Measurements from ENCODE around the gene SNED1.

Gene SNED1

DNA sequence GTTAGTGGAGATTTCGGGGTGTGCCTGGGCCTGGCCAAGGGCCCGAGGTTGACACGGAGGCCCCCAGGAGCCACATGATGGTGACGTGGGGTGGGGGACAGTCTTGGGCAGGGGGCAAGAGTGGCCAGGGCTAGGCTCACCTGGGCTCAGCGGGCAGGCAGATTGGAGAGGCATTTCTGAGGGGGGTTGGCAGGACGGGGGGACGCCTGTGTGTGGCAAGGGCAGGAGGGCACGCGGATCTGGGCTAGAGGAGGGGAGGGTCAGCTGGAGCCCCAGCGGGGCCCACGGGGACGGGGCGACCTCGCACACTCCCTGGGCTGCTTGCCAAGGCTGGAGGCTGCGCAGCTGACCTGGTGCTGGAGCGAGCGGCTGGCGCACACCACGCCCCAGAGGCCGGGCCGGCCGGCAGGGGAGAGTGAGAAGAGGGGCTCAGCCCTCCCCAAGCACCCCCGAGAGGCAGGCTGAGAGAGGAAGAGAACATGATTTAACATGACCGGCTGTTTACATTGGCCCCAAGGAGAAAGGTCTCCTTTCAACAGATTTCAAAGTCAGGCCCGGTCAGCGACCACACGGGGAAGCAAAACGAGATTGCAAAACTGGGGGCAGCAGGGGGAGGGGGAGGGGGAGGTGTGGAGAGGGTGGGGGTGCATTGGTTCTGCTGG is 38.0 kb upstream of the SNED1 start:
- peak; percentile 59 for DNase-seq (ENCODE audit: low read depth)

- no peak for DNase-seq (ENCODE audit: low read depth)
Measured at GRCh38 chr2:240960971-240961876, 37.2 kb upstream of the SNED1 start.

- DNase-seq (ENCODE audit: low read depth), result no peak
Measured at GRCh38 chr2:240961910-240962299, 36.5 kb upstream of the SNED1 start.

- peak; percentile 86 for DNase-seq (ENCODE audit: low read depth)
Measured at GRCh38 chr2:240962300-240963064, 35.9 kb upstream of the SNED1 start.

- DNase-seq (ENCODE audit: low read depth), result no peak
Measured at GRCh38 chr2:240963065-240963867, 35.2 kb upstream of the SNED1 start.

GRCh38 chr2:240963868-240964703 is 34.3 kb upstream of the SNED1 start:
- no peak for DNase-seq (ENCODE audit: low read depth)

GRCh38 chr2:240964704-240965295 is 33.6 kb upstream of the SNED1 start:
- DNase-seq (ENCODE audit: low read depth), result no peak

- DNase-seq (ENCODE audit: low read depth), result no peak
Measured at GRCh38 chr2:240965296-240965904, 33.0 kb upstream of the SNED1 start.

DNA sequence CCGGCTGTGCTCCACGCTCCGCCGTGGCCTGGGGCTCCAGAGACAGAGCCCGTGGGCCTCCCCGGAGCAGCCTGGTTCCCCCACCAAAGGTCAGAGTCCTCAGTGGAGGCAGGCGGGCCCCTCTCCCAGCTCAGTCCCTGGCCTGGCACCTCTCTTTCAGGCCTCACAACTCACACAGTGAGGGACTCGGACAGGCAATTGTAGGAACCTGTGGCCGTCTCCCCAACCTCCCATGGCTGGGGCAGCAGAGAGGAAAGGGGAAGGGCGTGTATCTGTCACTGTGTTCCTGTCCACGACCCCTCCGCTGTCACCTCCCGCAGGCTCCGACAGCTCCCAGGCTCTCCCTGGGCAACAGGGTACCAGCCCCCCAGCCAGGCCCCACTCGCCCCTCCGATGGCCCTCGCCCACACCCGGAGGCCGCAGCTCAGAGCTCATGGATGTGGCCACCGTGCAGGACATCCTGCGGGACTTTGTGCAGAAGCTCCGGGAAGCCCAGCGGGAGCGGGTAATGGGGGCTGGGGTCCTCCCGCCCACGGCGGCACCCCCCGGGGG is 32.4 kb upstream of the SNED1 start:
- DNase-seq (ENCODE audit: low read depth), result no peak

- DNase-seq (ENCODE audit: low read depth), result no peak
Measured at GRCh38 chr2:240966457-240966905, 31.9 kb upstream of the SNED1 start.

DNA sequence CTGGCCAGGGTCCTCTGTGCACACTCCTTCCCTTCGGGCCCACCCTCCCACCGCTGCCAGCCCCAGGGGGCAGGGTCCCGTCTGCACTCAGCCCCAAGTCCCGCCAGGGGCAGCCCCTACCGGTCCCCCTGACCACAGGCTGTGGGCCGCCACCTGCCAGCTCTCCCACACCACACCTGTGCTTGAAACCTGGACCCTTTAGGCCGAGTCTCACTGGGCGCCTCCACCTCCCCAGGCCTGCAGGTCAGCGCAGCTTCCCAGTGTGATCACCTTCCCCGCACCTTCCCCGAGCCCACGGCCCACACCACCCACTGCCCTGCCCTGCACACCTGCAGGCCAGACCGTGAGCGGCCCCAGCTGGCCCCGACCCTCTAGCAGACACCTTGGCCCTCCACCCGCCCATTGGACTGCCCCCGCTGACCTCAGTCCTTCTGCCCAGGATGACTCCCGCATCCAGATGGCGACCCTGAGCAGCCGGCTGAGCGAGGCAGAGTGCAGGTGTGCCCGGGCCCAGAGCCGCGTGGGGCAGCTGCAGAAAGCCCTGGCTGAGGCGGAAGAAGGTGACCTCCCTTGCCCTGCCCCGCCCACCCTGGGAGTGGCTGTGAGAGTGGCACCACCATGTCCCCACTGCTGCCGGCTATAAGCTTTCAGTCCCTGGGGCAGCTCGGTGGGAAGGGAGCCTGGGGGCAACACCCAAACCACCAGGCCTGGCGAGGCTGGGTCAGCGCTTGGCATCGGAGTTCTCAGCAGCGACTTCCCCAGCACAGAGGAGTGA is 31.3 kb upstream of the SNED1 start:
- DNase-seq (ENCODE audit: low read depth), result no peak

GRCh38 chr2:240967681-240968621 is 30.5 kb upstream of the SNED1 start:
- DNase-seq (ENCODE audit: low read depth), result no peak

GRCh38 chr2:240968731-240969624 is 29.4 kb upstream of the SNED1 start:
- DNase-seq (ENCODE audit: low read depth), result no peak

DNA sequence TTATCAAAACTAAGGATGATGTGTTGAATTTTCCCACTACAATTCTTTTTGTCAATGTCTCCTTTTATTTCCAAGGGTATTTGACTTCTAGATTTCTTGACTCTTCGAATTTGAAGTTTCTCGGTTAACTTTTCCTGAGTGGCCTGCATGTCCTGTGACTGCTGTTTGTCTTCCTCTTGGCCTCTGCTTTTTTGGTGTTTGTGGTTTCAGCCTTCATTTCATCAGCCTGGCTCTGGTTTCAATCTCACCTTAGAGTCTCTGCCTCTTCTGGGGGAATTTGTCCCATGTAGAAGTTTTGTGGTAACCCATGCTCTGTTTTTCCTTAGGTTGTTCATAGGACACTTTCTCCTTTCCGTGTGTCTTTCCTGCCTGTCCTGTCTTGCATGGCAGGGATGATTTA is 28.3 kb upstream of the SNED1 start:
- DNase-seq (ENCODE audit: low read depth), result no peak

GRCh38 chr2:240970816-240971215 is 27.6 kb upstream of the SNED1 start:
- no peak for DNase-seq (ENCODE audit: low read depth)

DNA sequence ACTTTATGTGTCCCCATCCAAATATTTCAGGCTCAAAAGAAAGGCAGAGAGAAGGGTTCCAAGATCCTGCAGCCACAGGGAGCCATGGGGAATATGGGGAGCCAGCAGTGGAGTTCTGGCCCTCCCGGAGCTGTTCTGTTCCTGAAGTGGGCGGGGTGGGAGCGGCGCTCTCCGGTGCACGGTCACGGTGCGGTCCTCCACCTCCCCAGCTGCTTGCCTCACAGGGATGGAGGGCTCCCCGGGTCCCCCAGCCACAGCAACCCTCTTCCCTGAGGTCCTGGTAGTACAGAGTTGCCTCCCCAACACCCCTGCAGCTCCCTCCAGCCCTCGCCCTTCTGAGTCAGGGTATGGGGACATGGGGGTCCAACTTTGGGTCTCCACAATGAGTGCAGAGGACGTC is 26.2 kb upstream of the SNED1 start:
- no peak for DNase-seq (ENCODE audit: low read depth)

All from stromal cell of bone marrow (primary cell).